Spleen (tissue), 11 donors: ENCODE results near the gene IL20RA. TPM values are rescaled to one million over a fixed set of nuclear protein-coding genes. Genes with fewer than 3 reads are reported as not detected.
"Not testable (repeated sequence)": the region's sequence is repeated elsewhere in the genome, so short reads cannot be mapped to it uniquely, and the experiment has no call there.

Experiments used
- DNase-seq: peaks from one replicate; pipeline ENCODE4 v3.0.0-alpha.2; 2020
- H3K27ac ChIP-seq, 8 donors: fragments of 200-600 bp; sonication (generic) in 7 of 8; 1 replicate in 4 of 8; 2 replicates in 4 of 8; pipeline versions ENCODE4 v1.5.0 to v1.8.0; 2016 to 2021; ENCODE audit warnings: inconsistent platforms in 4 of 8, mild to moderate bottlenecking in 4 of 8, moderate library complexity in 1 of 8
- H3K27me3 ChIP-seq, 7 donors: fragments of 200-600 bp; sonication (generic) in 6 of 7; replicated peaks in 1 of 7; 1 replicate in 4 of 7; 2 replicates in 3 of 7; pipeline versions ENCODE4 v1.5.0 to v1.8.0; 2016 to 2021; ENCODE audit warnings: inconsistent platforms in 3 of 7, mild to moderate bottlenecking in 1 of 7
- H3K36me3 ChIP-seq, 6 donors: fragments of 200-600 bp; sonication (generic) in 5 of 6; 1 replicate in 4 of 6; 2 replicates in 2 of 6; pipeline versions ENCODE4 v1.5.0 to v1.8.0; 2016 to 2021; ENCODE audit warnings: inconsistent platforms in 2 of 6
- H3K4me1 ChIP-seq, 6 donors: fragments of 200-600 bp; sonication (generic) in 5 of 6; 1 replicate in 3 of 6; 2 replicates in 3 of 6; pipeline versions ENCODE4 v1.5.0 to v1.8.0; 2016 to 2021; ENCODE audit warnings: inconsistent platforms in 3 of 6
- H3K4me3 ChIP-seq, 8 donors: fragments of 200-600 bp; sonication (generic) in 7 of 8; 1 replicate in 4 of 8; 2 replicates in 4 of 8; pipeline versions ENCODE4 v1.5.0 to v1.8.0; 2016 to 2021; ENCODE audit warnings: inconsistent platforms in 4 of 8, mild to moderate bottlenecking in 4 of 8, moderate library complexity in 2 of 8
- H3K9me3 ChIP-seq, 8 donors: fragments of 200-600 bp; sonication (generic) in 7 of 8; 1 replicate in 4 of 8; 2 replicates in 4 of 8; pipeline versions ENCODE4 v1.5.0 to v1.8.0; 2016 to 2021; ENCODE audit warnings: inconsistent platforms in 4 of 8
- CTCF ChIP-seq, 11 experiments: fragments of 200-600 bp in 7 of 11; fragments of 450-650 bp in 4 of 11; sonication (generic) in 4 of 11; IDR thresholded peaks in 8 of 11; conservative IDR thresholded peaks in 3 of 11; 1 replicate in 7 of 11; 2 replicates in 4 of 11; pipeline versions ENCODE4 v1.4.0 to v1.8.0; 2016 to 2021; ENCODE audit warnings: antibody characterized with exemption in 11 of 11, inconsistent platforms in 4 of 11, mild to moderate bottlenecking in 1 of 11
- POLR2A ChIP-seq, 3 donors: fragments of 450-650 bp; IDR thresholded peaks; one replicate each; pipeline ENCODE4 v1.5.1; 2017; ENCODE audit warnings: antibody characterized with exemption in 3 of 3, mild to moderate bottlenecking in 1 of 3
- POLR2AphosphoS5 ChIP-seq, 3 donors: sonication (generic); formaldehyde crosslinking; IDR thresholded peaks; one replicate each; pipeline ENCODE4 v1.5.1; 2017; ENCODE audit warnings: antibody characterized with exemption in 3 of 3
- WGBS, 5 donors: extraction: QIAGEN DNeasy Blood & Tissue Kit in 3 of 5; methylation state at CpG; one replicate each; pipeline versions ENCODE4 v1.1.5 to v1.1.7; 2013 to 2018; 5-methylcytosine and 5-hydroxymethylcytosine counted together
- intact Hi-C: fragments of 100-400 bp; cut with DNase I; formaldehyde crosslinking; loops from one replicate; pipeline ENCODE4 v1.15.0; 2023; ENCODE audit warnings: low total_unique reads
- polyA plus RNA-seq, 3 donors: library from polyadenylated mRNA; stranded (reverse); fragments of 200-250 nt; gene quantifications; one replicate each; pipeline ENCODE4 v1.2.1, GENCODE V29; 2013
- total RNA-seq, 7 donors: library from RNA; depleted of rRNA in 3 of 7; stranded (reverse); fragments of >200 nt in 3 of 7; fragmentation: NEBNext Ultra II Directional in 4 of 7; extraction: Animal tissue kit (Norgen Biotek cat#: 25700) in 4 of 7; gene quantifications; one replicate each; pipeline versions ENCODE4 v1.1.0 to v1.2.1, GENCODE V29; 2016 to 2021
- donor health status: healthy with polysubstance abuse.
- donor health status: DM: no; HTN: no; CAD: no; lungs with moderate emphysema.
- donor health status: DM: no; HTN: no; CAD: no.
- donor health status: Bipolar disorder and iron deficiency.
- donor health status: healthy.
- donor health status: DM: no; HTN: no; CAD: no.
- donor health status: DM: yes; HTN: yes; CAD: no.

Gene IL20RA
- total and polyA plus RNA-seq, 10 donors = 0.03 TPM; not detected in 9

- WGBS, 5 donors = 51 to 84% (median 73%) methylated on average over 5 of the region's 5 CpGs
- Histone ChIP-seq H3K27me3 (peaks cover 0 to 17% (median 0%) of the 10 kb centered on the region in 7 donors), H3K27ac (no peak overlapping the region), H3K36me3 (no peaks in the 10 kb centered on the region), H3K9me3 (no peaks in the 10 kb centered on the region), H3K4me3 (no peak overlapping the region), H3K4me1 (no peaks in the 10 kb centered on the region)
- TF ChIP-seq CTCF (IDR thresholded peaks at IDR 0.05 in 8 of 11, conservative IDR thresholded peaks at IDR 0.05 in 3 of 11) (no peak), POLR2A (IDR thresholded peaks at IDR 0.05) (no peak), POLR2AphosphoS5 (IDR thresholded peaks at IDR 0.05) (no peak)
- intact Hi-C loops = no loop called here
- DNase-seq = no peak
Measured at GRCh38 chr6:136980070-136980469, 64.7 kb downstream of the IL20RA start.

- Histone ChIP-seq H3K9me3 (no peaks in the 10 kb centered on the region), H3K4me3 (no peak overlapping the region), H3K36me3 (no peaks in the 10 kb centered on the region), H3K27ac (no peak overlapping the region), H3K4me1 (no peaks in the 10 kb centered on the region), H3K27me3 (peaks cover 0 to 17% (median 0%) of the 10 kb centered on the region in 7 donors)
- intact Hi-C loops = loop anchor here (10.0 kb wide), 1 partner anchor 666 kb away; no protein-coding TSS in a partner anchor
- 73 to 87% (median 77%) methylated on average over 5 of the region's 5 CpGs for WGBS, 5 donors
- no peak for DNase-seq
- TF ChIP-seq POLR2AphosphoS5 (IDR thresholded peaks at IDR 0.05) (no peak), POLR2A (IDR thresholded peaks at IDR 0.05) (no peak), CTCF (IDR thresholded peaks at IDR 0.05 in 8 of 11, conservative IDR thresholded peaks at IDR 0.05 in 3 of 11) (no peak)
Measured at GRCh38 chr6:136979206-136979605, 65.6 kb downstream of the IL20RA start.

GRCh38 chr6:136977075-136977474 is 67.7 kb downstream of the IL20RA start:
- 66 to 80% (median 71%) methylated on average over 5 of the region's 5 CpGs for WGBS, 5 donors
- Histone ChIP-seq H3K9me3 (no peaks in the 10 kb centered on the region), H3K36me3 (no peaks in the 10 kb centered on the region), H3K4me3 (no peak overlapping the region), H3K4me1 (no peaks in the 10 kb centered on the region), H3K27ac (no peak overlapping the region), H3K27me3 (peaks cover 0 to 17% (median 0%) of the 10 kb centered on the region in 7 donors)
- DNase-seq = no peak
- no peak for TF ChIP-seq POLR2A (IDR thresholded peaks at IDR 0.05)
- no peak for TF ChIP-seq CTCF (IDR thresholded peaks at IDR 0.05 in 8 of 11, conservative IDR thresholded peaks at IDR 0.05 in 3 of 11)
- TF ChIP-seq POLR2AphosphoS5 (IDR thresholded peaks at IDR 0.05) = no peak
- intact Hi-C loops = loop anchor here (10.0 kb wide), 1 partner anchor 668 kb away; no protein-coding TSS in a partner anchor

GRCh38 chr6:136975089-136975715 is 69.6 kb downstream of the IL20RA start:
- H3K9me3 ChIP-seq = no peaks in the 10 kb centered on the region
- no peak overlapping the region for H3K4me3 ChIP-seq
- no peaks in the 10 kb centered on the region for H3K36me3 ChIP-seq
- 65 to 78% (median 74%) methylated on average over 3 of the region's 3 CpGs for WGBS, 5 donors
- peaks cover 0 to 11% (median 0%) of the 10 kb centered on the region in 7 donors for H3K27me3 ChIP-seq
- no peak overlapping the region for H3K27ac ChIP-seq
- intact Hi-C loops = loop anchor here (10.0 kb wide), 1 partner anchor 670 kb away; no protein-coding TSS in a partner anchor
- H3K4me1 ChIP-seq = no peaks in the 10 kb centered on the region
- no peak for DNase-seq
- no peak for TF ChIP-seq POLR2A (IDR thresholded peaks at IDR 0.05)
- no peak for TF ChIP-seq CTCF (IDR thresholded peaks at IDR 0.05 in 8 of 11, conservative IDR thresholded peaks at IDR 0.05 in 3 of 11)
- no peak for TF ChIP-seq POLR2AphosphoS5 (IDR thresholded peaks at IDR 0.05)

GRCh38 chr6:136973781-136974180 is 71.0 kb downstream of the IL20RA start:
- H3K27me3 ChIP-seq = peaks cover 0 to 14% (median 0%) of the 10 kb centered on the region in 7 donors
- H3K9me3 ChIP-seq, DNase-seq, H3K4me1 ChIP-seq, H3K27ac ChIP-seq, H3K36me3 ChIP-seq, H3K4me3 ChIP-seq: not testable (repeated sequence)
- intact Hi-C loops = loop anchor here (10.0 kb wide), 1 partner anchor 671 kb away; no protein-coding TSS in a partner anchor
- WGBS, 5 donors = 91 to 95% (median 95%) methylated on average over 8 of the region's 8 CpGs
